GM12878 (cell line): ENCODE measurements around the gene KDM1B. TPM values are rescaled to one million over a fixed set of nuclear protein-coding genes. Genes with fewer than 3 reads are reported as not detected.

Experiments
- ATAC-seq: fragments of 200-7000 bp; cut with Tn5 transposase; 3 replicates; pipeline ENCODE4 v1.9.1; 2020; ENCODE audit warnings: mild to moderate bottlenecking, moderate library complexity
- BruUV-seq: library from RNA; stranded (reverse); fragments of 400-500 nt; replicated peaks from 2 replicates; lab custom pipeline; 2021; lab: Mats Ljungman, UMichigan
- CTCF ChIA-PET: fragments of 300-600 bp; sonication (Branson Sonifier 250); formaldehyde crosslinking; extraction: SDS; loops from one replicate; lab custom pipeline; 2021; ENCODE audit warnings: inconsistent platforms; lab: Yijun Ruan, JAX
- POLR2A ChIA-PET: fragments of 350-600 bp; formaldehyde crosslinking; extraction: SDS; loops from one replicate; lab custom pipeline; 2021; ENCODE audit warnings: inconsistent platforms; lab: Charles Lee
- RAD21 ChIA-PET: fragments of 300-600 bp; sonication (Branson Sonifier 250); formaldehyde crosslinking; loops from one replicate; lab custom pipeline; 2023; ENCODE audit warnings: antibody characterized with exemption; ENCODE audit not compliant: unreplicated experiment; lab: Charles Lee
- SMC1A ChIA-PET: fragments of 300-600 bp; sonication (Branson Sonifier 250); formaldehyde crosslinking; loops from one replicate; lab custom pipeline; 2023; ENCODE audit not compliant: unreplicated experiment, uncharacterized antibody; lab: Charles Lee
- DNase-seq: peaks from one replicate; pipeline ENCODE4 v3.0.0-alpha.2; 2011; ENCODE audit warnings: low read depth, low spot score
- FAIRE-seq: peaks from 3 replicates; lab custom pipeline; 2011; peaks lifted over from hg19 to GRCh38; lab: Jason Lieb, UNC
- H2AFZ ChIP-seq: 2 replicates; pipeline ENCODE4 v1.6.0; 2011; ENCODE audit warnings: low read depth, low read length, control low read depth; ENCODE audit not compliant: control insufficient read depth
- H3K27ac ChIP-seq: 2 replicates; pipeline ENCODE4 v1.5.1; 2011; ENCODE audit warnings: control low read depth; ENCODE audit not compliant: control insufficient read depth, insufficient read depth
- H3K27me3 ChIP-seq, 2 experiments: replicated peaks in 1 of 2; 2 replicates each; pipeline versions ENCODE4 v1.6.0 to v1.6.1; 2011; ENCODE audit warnings: low read length in 1 of 2; ENCODE audit not compliant: control insufficient read depth in 2 of 2, insufficient read depth in 2 of 2
- H3K36me3 ChIP-seq, 2 experiments: 2 replicates each; pipeline ENCODE4 v1.5.1; 2011; ENCODE audit warnings: low read length in 1 of 2; ENCODE audit not compliant: control insufficient read depth in 2 of 2, insufficient read depth in 2 of 2
- H3K4me1 ChIP-seq: 2 replicates; pipeline ENCODE4 v1.6.1; 2011; ENCODE audit warnings: mild to moderate bottlenecking, low read length, moderate library complexity, mixed read lengths; ENCODE audit not compliant: control insufficient read depth, insufficient read depth
- H3K4me2 ChIP-seq: 2 replicates; pipeline ENCODE4 v1.6.0; 2011; ENCODE audit warnings: control low read depth; ENCODE audit not compliant: control insufficient read depth, insufficient read depth
- H3K4me3 ChIP-seq: fragments of 200-600 bp; sonication (generic); 2 replicates; pipeline ENCODE4 v1.5.1; 2016
- H3K79me2 ChIP-seq: 2 replicates; pipeline ENCODE4 v1.6.0; 2011; ENCODE audit warnings: low read length; ENCODE audit not compliant: control insufficient read depth, insufficient read depth
- H3K9ac ChIP-seq: 2 replicates; pipeline ENCODE4 v1.8.0; 2011; ENCODE audit warnings: low read length, control low read depth, mixed read lengths; ENCODE audit not compliant: control insufficient read depth, insufficient read depth
- H3K9me3 ChIP-seq: replicated peaks from 3 replicates; pipeline ENCODE4 v1.5.1; 2011; ENCODE audit warnings: mild to moderate bottlenecking, low read length; ENCODE audit not compliant: control insufficient read depth, insufficient read depth
- H4K20me1 ChIP-seq: 2 replicates; pipeline ENCODE4 v1.6.0; 2011; ENCODE audit not compliant: control insufficient read depth, insufficient read depth
- CBFB ChIP-seq: IDR thresholded peaks from 2 replicates; pipeline ENCODE4 v1.6.1; 2016; ENCODE audit warnings: antibody characterized with exemption, low read depth
- EGR1 ChIP-seq, 2 experiments: IDR thresholded peaks; 1 replicate in 1 of 2; 2 replicates in 1 of 2; pipeline ENCODE4 v1.6.1; 2011 to 2012; ENCODE audit warnings: low read depth in 2 of 2, low read length in 2 of 2, borderline replicate concordance in 1 of 2, mild to moderate bottlenecking in 1 of 2, moderate library complexity in 1 of 2
- ELK1 ChIP-seq: IDR thresholded peaks from 2 replicates; pipeline ENCODE4 v1.6.1; 2012; ENCODE audit warnings: low read depth, low read length, improper control_type of control experiment
- HDGF ChIP-seq: fragments of 450-650 bp; IDR thresholded peaks from 2 replicates; pipeline ENCODE4 v1.6.1; 2016; ENCODE audit warnings: antibody characterized with exemption
- KAT2A ChIP-seq: conservative IDR thresholded peaks from 2 replicates; pipeline ENCODE4 v1.6.1; 2011; ENCODE audit warnings: low read depth, low read length; ENCODE audit not compliant: control insufficient read depth
- TCF12 ChIP-seq: IDR thresholded peaks from 2 replicates; pipeline ENCODE4 v1.6.1; 2011; ENCODE audit warnings: low read depth, mild to moderate bottlenecking, low read length
- TCF3 ChIP-seq: IDR thresholded peaks from 2 replicates; pipeline ENCODE4 v1.6.1; 2012; ENCODE audit warnings: low read depth, mild to moderate bottlenecking, low read length, borderline replicate concordance; ENCODE audit not compliant: insufficient read depth
- USF1 ChIP-seq: IDR thresholded peaks from 2 replicates; pipeline ENCODE4 v1.6.1; 2011; ENCODE audit warnings: borderline replicate concordance, low read depth, mild to moderate bottlenecking, moderate library complexity, mixed read lengths, low read length; ENCODE audit not compliant: insufficient read depth; ENCODE audit errors: extremely low read length
- ZBTB11 ChIP-seq: fragments of 450-650 bp; formaldehyde crosslinking; IDR thresholded peaks from 2 replicates; pipeline ENCODE4 v1.5.0; 2022; ENCODE audit warnings: mild to moderate bottlenecking, missing genetic modification characterization
- ZNF592 ChIP-seq: fragments of 450-650 bp; IDR thresholded peaks from 2 replicates; pipeline ENCODE4 v1.6.1; 2017; ENCODE audit warnings: mild to moderate bottlenecking, moderate library complexity
- WGBS: methylation state at CpG from one replicate; pipeline ENCODE4 v1.1.6; 2016; ENCODE audit warnings: low lambda C conversion rate; ENCODE audit not compliant: insufficient replicate concordance, insufficient coverage; ENCODE audit errors: missing lambda C conversion rate; 5-methylcytosine and 5-hydroxymethylcytosine counted together
- in situ Hi-C: fragments of 300-500 bp; cut with MboI; formaldehyde crosslinking; loops from 9 replicates; pipeline ENCODE4 v1.14.3; 2018; ENCODE audit warnings: mixed read lengths
- intact Hi-C: fragments of 100-400 bp; cut with micrococcal nuclease; formaldehyde crosslinking; loops from one replicate; pipeline ENCODE4 v1.14.2; 2022; ENCODE audit not compliant: unreplicated experiment
- polyA plus RNA-seq, 11 experiments: library from polyadenylated mRNA; depleted of rRNA in 4 of 11; unstranded in 6 of 11; stranded (reverse) in 5 of 11; fragments of >200 nt; fragmentation: Nextera tagmentation in 4 of 11; fragmentation: Illumina TruSeq in 1 of 11; extraction: Ambion mirVana in 4 of 11; extraction: Trizol in 1 of 11; gene quantifications; 1 replicate in 1 of 11; 2 replicates in 10 of 11; pipeline versions ENCODE4 v1.2.1 to v1.2.3, GENCODE V29; 2011 to 2016; ENCODE audit warnings: inconsistent platforms in 2 of 11, missing spikeins in 2 of 11, low read depth in 1 of 11
- total RNA-seq, 4 experiments: library from RNA; depleted of rRNA in 3 of 4; stranded (reverse); fragments of >200 nt in 3 of 4; fragmentation: Illumina TruSeq in 1 of 4; extraction: Trizol in 1 of 4; gene quantifications; 2 replicates each; pipeline versions ENCODE4 v1.2.1 to v1.2.3, GENCODE V29; 2013 to 2021

Gene KDM1B
- total and polyA plus RNA-seq, 10 of the 15 experiments (the other 5 are each of a cell fraction or from before 2014, with no cell fraction given), result 1.7 to 22.5 (median 13.9) TPM

GRCh38 chr6:18122128-18123093 lies 32.8 kb upstream of the KDM1B start, which contains the start of gene NHLRC1:
NHLRC1 (minus strand) TSS chr6:18122677; CDS start chr6:18122606, 71 bp downstream.
- BruUV-seq, result no TSS peak
- Histone ChIP-seq H3K79me2 (no peaks in the 10 kb centered on the region), H3K27ac (no peak within 1 kb of the TSS), H3K9ac (no peak within 1 kb of the TSS), H2AFZ (peak within 1 kb of the TSS; percentile 86), H3K9me3 (no peaks in the 10 kb centered on the region; the same call in 2 of the 3 replicates), H3K4me1 (no peaks in the 10 kb centered on the region), H3K27me3 (no peaks in the 10 kb centered on the region), H3K36me3 (no peaks in the 10 kb centered on the region), H3K4me3 (no peak within 1 kb of the TSS; the same call in 1 of the 2 replicates), H3K4me2 (peak within 1 kb of the TSS; percentile 50), H4K20me1 (no peaks in the 10 kb centered on the region)
- DNase-seq (peak; percentile 13), ATAC-seq (peak; percentile 94), FAIRE-seq (no peak)
- intact Hi-C loops (loop anchor here (5.0 to 10.0 kb wide), 4 partner anchors 135 to 968 kb away; partner anchors contain the start of gene KIF13A), in situ Hi-C loops (no loop called here)
- SMC1A ChIA-PET, result interaction anchor here (1.0 to 2.3 kb wide), 4 partner anchors 12 to 381 kb away, joined by 3 to 7 read pairs (median 6); no protein-coding TSS in a partner anchor
- RAD21 ChIA-PET, result interaction anchor here (1.0 kb wide), 1 partner anchor 383 kb away, joined by 3 read pairs; no protein-coding TSS in a partner anchor
- 59% methylated on average over 80 of the region's 82 CpGs for WGBS
- CTCF ChIA-PET, result interaction anchor here (0.6 to 1.7 kb wide), 7 partner anchors 29 to 383 kb away, joined by 3 to 8 read pairs (median 3); no protein-coding TSS in a partner anchor
- POLR2A ChIA-PET, result no interaction called here
- TF ChIP-seq ELK1 (no peak), ZNF592 (no peak), TCF3 (0 out of 2 replicates have a peak, but pooled peaks have one; percentile 50), KAT2A (no peak), USF1 (peak; percentile 89), ZBTB11 (CRISPR knock-in tag) (no peak), EGR1 (IDR thresholded peaks at IDR 0.05; ENCODE audit: borderline replicate concordance in 1 of 2, low read depth in 2 of 2, low read length in 2 of 2) (peak in 1 of 2 experiments; percentile 87; a peak in 1 of 3 replicates), HDGF (no peak), TCF12 (no peak), CBFB (no peak)
